Neutrophil (primary cell): ENCODE data around the gene BDKRB2.

ENCODE experiments used
- H3K27ac ChIP-seq: fragments of 200-600 bp; sonication (generic); 2 replicates; pipeline ENCODE4 v1.5.1; 2016; ENCODE audit warnings: mild to moderate bottlenecking, moderate library complexity
- H3K27me3 ChIP-seq: fragments of 200-600 bp; sonication (generic); 2 replicates; pipeline ENCODE4 v1.6.0; 2016; ENCODE audit warnings: mild to moderate bottlenecking
- H3K36me3 ChIP-seq: fragments of 200-600 bp; sonication (generic); 2 replicates; pipeline ENCODE4 v1.5.1; 2017
- H3K4me1 ChIP-seq, 2 experiments: fragments of 200-600 bp in 1 of 2; sonication (generic) in 1 of 2; 1 replicate in 1 of 2; 2 replicates in 1 of 2; pipeline versions ENCODE4 v1.5.1 to v1.6.1; 2013 to 2016; ENCODE audit warnings: low read depth in 1 of 2, low read length in 1 of 2, mild to moderate bottlenecking in 1 of 2, moderate library complexity in 1 of 2; ENCODE audit not compliant: control insufficient read depth in 1 of 2, insufficient read depth in 1 of 2
- H3K4me3 ChIP-seq, 2 experiments: fragments of 200-600 bp in 1 of 2; sonication (generic) in 1 of 2; 1 replicate in 1 of 2; 2 replicates in 1 of 2; pipeline ENCODE4 v1.5.1; 2013 to 2016; ENCODE audit warnings: low read depth in 1 of 2, low read length in 1 of 2, mild to moderate bottlenecking in 1 of 2, moderate library complexity in 1 of 2
- H3K9me3 ChIP-seq: fragments of 200-600 bp; sonication (generic); 2 replicates; pipeline ENCODE4 v1.5.1; 2016
- CTCF ChIP-seq: fragments of 200-600 bp; sonication (generic); IDR thresholded peaks from 2 replicates; pipeline ENCODE4 v1.5.1; 2016; ENCODE audit warnings: antibody characterized with exemption

The BDKRB2 gene

GRCh38 chr14:96170961-96171592 is 33.6 kb upstream of the BDKRB2 start:
- TF ChIP-seq CTCF: no peak
- Histone ChIP-seq H3K36me3 (no peaks in the 10 kb centered on the region), H3K27ac (no peak overlapping the region), H3K27me3 (no peaks in the 10 kb centered on the region), H3K4me1 (peaks cover 0 to 3% of the 10 kb centered on the region in 2 experiments), H3K4me3 (no peak overlapping the region), H3K9me3 (no peaks in the 10 kb centered on the region)

- no peak for TF ChIP-seq CTCF
- Histone ChIP-seq H3K27me3 (peaks cover 19% of the 10 kb centered on the region), H3K4me1 (no peaks in the 10 kb centered on the region), H3K4me3 (no peak overlapping the region), H3K9me3 (no peaks in the 10 kb centered on the region), H3K27ac (no peak overlapping the region), H3K36me3 (no peaks in the 10 kb centered on the region)
Measured at GRCh38 chr14:96173636-96174475, 30.8 kb upstream of the BDKRB2 start.

GRCh38 chr14:96176275-96176674 is 28.4 kb upstream of the BDKRB2 start:
- no peak for TF ChIP-seq CTCF
- no peaks in the 10 kb centered on the region for H3K4me1 ChIP-seq
- no peak overlapping the region for H3K27ac ChIP-seq
- no peaks in the 10 kb centered on the region for H3K36me3 ChIP-seq
- peaks cover 22% of the 10 kb centered on the region for H3K27me3 ChIP-seq
- no peaks in the 10 kb centered on the region for H3K9me3 ChIP-seq
- H3K4me3 ChIP-seq: no peak overlapping the region

GRCh38 chr14:96176811-96177211 is 27.8 kb upstream of the BDKRB2 start:
- no peaks in the 10 kb centered on the region for H3K36me3 ChIP-seq
- no peaks in the 10 kb centered on the region for H3K9me3 ChIP-seq
- H3K27me3 ChIP-seq: peaks cover 22% of the 10 kb centered on the region
- TF ChIP-seq CTCF: no peak
- H3K4me3 ChIP-seq: no peak overlapping the region
- no peak overlapping the region for H3K27ac ChIP-seq
- H3K4me1 ChIP-seq: no peaks in the 10 kb centered on the region

- H3K27ac ChIP-seq: no peak overlapping the region
- peaks cover 26% of the 10 kb centered on the region for H3K27me3 ChIP-seq
- H3K9me3 ChIP-seq: no peaks in the 10 kb centered on the region
- H3K36me3 ChIP-seq: no peaks in the 10 kb centered on the region
- H3K4me3 ChIP-seq: no peak overlapping the region
- H3K4me1 ChIP-seq: no peaks in the 10 kb centered on the region
- TF ChIP-seq CTCF: no peak
Measured at GRCh38 chr14:96177766-96178375, 26.8 kb upstream of the BDKRB2 start.
